ENCODE measurements around the gene LCN6.

DNA sequence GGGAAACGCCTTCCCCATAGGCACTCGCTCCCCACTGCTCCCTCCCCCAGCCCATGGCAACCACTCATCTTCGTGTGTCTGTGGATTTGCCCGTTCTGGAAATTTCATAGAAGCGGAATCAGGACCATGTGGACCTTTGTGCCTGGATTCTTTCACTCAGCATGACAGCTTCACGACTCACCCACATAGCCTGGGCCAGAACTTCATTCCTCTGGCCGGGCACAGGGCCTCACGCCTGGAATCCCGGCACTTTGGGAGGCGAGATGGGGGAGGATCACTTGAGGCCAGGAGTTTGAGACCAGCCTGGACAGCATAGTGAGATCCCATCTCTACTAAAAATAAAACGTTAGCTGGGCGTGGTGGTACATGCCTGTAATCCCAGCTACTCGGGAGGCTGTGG, 48.0 kb downstream of the LCN6 start:
- TF ChIP-seq, protein P1, sequence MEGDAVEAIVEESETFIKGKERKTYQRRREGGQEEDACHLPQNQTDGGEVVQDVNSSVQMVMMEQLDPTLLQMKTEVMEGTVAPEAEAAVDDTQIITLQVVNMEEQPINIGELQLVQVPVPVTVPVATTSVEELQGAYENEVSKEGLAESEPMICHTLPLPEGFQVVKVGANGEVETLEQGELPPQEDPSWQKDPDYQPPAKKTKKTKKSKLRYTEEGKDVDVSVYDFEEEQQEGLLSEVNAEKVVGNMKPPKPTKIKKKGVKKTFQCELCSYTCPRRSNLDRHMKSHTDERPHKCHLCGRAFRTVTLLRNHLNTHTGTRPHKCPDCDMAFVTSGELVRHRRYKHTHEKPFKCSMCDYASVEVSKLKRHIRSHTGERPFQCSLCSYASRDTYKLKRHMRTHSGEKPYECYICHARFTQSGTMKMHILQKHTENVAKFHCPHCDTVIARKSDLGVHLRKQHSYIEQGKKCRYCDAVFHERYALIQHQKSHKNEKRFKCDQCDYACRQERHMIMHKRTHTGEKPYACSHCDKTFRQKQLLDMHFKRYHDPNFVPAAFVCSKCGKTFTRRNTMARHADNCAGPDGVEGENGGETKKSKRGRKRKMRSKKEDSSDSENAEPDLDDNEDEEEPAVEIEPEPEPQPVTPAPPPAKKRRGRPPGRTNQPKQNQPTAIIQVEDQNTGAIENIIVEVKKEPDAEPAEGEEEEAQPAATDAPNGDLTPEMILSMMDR (IDR thresholded peaks at IDR 0.05): no peak
- no peak for TF ChIP-seq POLR2A (IDR thresholded peaks at IDR 0.05)
